MCF 10A (cell line): ENCODE results near the gene GBP6. TPM values are rescaled to one million over a fixed set of nuclear protein-coding genes. Genes with fewer than 3 reads are reported as not detected.
"Not testable (repeated sequence)": the region's sequence is repeated elsewhere in the genome, so short reads cannot be mapped to it uniquely, and the experiment has no call there.

ENCODE experiments used
- BruUV-seq: library from RNA; stranded (reverse); fragments of 400-500 nt; replicated peaks from 2 replicates; lab custom pipeline; 2021; lab: Mats Ljungman, UMichigan
- CTCF ChIA-PET: fragments of 300-600 bp; sonication (Branson Sonifier 250); formaldehyde crosslinking; extraction: SDS; loops from one replicate; lab custom pipeline; 2021; ENCODE audit warnings: antibody characterized with exemption, inconsistent platforms; lab: Yijun Ruan, JAX
- POLR2A ChIA-PET: fragments of 300-600, 350-650 bp; sonication (Branson Sonifier 250); formaldehyde crosslinking; extraction: SDS; loops from one replicate; lab custom pipeline; 2020; ENCODE audit warnings: antibody characterized with exemption, inconsistent platforms; lab: Yijun Ruan, JAX
- DNase-seq: peaks from one replicate; pipeline ENCODE4 v3.0.0-alpha.2; 2018; ENCODE audit not compliant: unreplicated experiment
- H3K27ac Mint-ChIP-seq: one replicate; pipeline ENCODE4 v1.8.0; 2022; ENCODE audit warnings: mild to moderate bottlenecking, low read depth, mixed read lengths; ENCODE audit not compliant: unreplicated experiment
- H3K27me3 Mint-ChIP-seq: one replicate; pipeline ENCODE4 v1.8.0; 2022; ENCODE audit warnings: mixed read lengths; ENCODE audit not compliant: insufficient read depth, unreplicated experiment
- H3K36me3 Mint-ChIP-seq: one replicate; pipeline ENCODE4 v1.8.0; 2022; ENCODE audit warnings: mild to moderate bottlenecking, moderate library complexity, mixed read lengths; ENCODE audit not compliant: insufficient read depth, unreplicated experiment
- H3K4me1 Mint-ChIP-seq: one replicate; pipeline ENCODE4 v1.8.0; 2022; ENCODE audit warnings: mixed read lengths; ENCODE audit not compliant: insufficient read depth, unreplicated experiment
- H3K4me3 Mint-ChIP-seq: one replicate; pipeline ENCODE4 v1.8.0; 2022; ENCODE audit warnings: mild to moderate bottlenecking, moderate library complexity, mixed read lengths; ENCODE audit not compliant: unreplicated experiment
- H3K9me3 Mint-ChIP-seq: one replicate; pipeline ENCODE4 v1.8.0; 2022; ENCODE audit warnings: mixed read lengths; ENCODE audit not compliant: unreplicated experiment
- CTCF ChIP-seq: fragments of 200-600 bp; IDR thresholded peaks from one replicate; pipeline ENCODE4 v1.8.0; 2022; ENCODE audit warnings: antibody characterized with exemption, mild to moderate bottlenecking; ENCODE audit not compliant: unreplicated experiment
- intact Hi-C: fragments of 100-400 bp; cut with micrococcal nuclease; formaldehyde crosslinking; loops from 2 replicates; pipeline ENCODE4 v1.14.1; 2022
- total RNA-seq: library from RNA; stranded (reverse); gene quantifications from 2 replicates; pipeline ENCODE4 v1.2.3, GENCODE V29; 2022

Gene GBP6
- total RNA-seq, 1 experiment from 2014 or later, result not detected

DNA sequence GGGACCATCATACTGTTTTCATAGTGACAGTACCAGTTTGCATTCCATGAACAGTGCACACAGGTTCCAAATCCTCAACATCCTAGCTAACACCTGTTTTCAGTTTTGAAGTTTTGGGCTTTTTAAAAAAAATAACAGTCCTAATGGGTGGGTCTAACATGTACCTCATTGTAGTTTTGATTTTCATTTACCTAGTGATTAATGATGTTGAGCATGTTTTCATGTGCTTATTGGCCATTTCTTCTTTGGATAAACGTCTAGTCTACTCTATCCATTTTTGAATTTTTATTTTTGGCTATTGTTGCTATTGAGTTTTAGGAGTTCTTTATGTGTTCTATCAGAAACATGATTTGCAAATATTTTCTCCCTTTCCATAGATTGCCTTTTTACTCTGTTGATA, 3.4 kb downstream of the GBP6 start:
- no TSS peak for BruUV-seq
- ChIA-PET CTCF (interaction anchor here (1.0 to 2.8 kb wide), 3 partner anchors 9 to 394 kb away, joined by 4 to 11 read pairs (median 5); no protein-coding TSS in a partner anchor), POLR2A (no interaction called here)

DNA sequence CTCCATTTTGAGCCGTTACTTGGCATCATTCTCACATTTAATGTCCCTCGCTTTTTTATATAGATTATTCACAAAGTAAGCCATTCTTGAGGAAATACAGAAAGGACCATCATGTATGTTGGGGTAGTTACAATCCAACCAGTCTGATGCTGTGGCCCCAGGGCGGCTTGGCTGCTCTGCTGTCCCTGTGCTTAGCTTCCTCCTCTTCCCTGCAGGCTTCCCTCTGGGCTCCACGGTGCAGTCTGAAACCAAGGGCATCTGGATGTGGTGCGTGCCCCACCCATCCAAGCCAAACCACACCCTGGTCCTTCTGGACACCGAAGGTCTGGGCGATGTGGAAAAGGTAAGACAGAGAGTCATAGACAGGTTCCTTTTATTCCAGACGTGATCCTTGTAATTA, 5.5 kb downstream of the GBP6 start:
- Mint-ChIP-seq H3K4me3 (no peak overlapping the region), H3K9me3 (no peaks in the 10 kb centered on the region), H3K4me1 (no peaks in the 10 kb centered on the region), H3K27me3 (no peaks in the 10 kb centered on the region), H3K27ac (no peak overlapping the region), H3K36me3 (no peaks in the 10 kb centered on the region)
- DNase-seq, result no peak
- intact Hi-C loops, result no loop called here
- BruUV-seq, result no TSS peak
- POLR2A ChIA-PET, result no interaction called here
- TF ChIP-seq CTCF, result no peak
- CTCF ChIA-PET, result no interaction called here

More for the DNA sequence above, 3.4 kb downstream of the GBP6 start:
- no peaks in the 10 kb centered on the region for H3K27me3 Mint-ChIP-seq
- H3K27ac Mint-ChIP-seq, result no peak overlapping the region
- no peaks in the 10 kb centered on the region for H3K36me3 Mint-ChIP-seq
- H3K4me3 Mint-ChIP-seq, result no peak overlapping the region
- H3K9me3 Mint-ChIP-seq, result no peaks in the 10 kb centered on the region
- intact Hi-C loops, result no loop called here
- DNase-seq, result no peak
- no peak for TF ChIP-seq CTCF
- H3K4me1 Mint-ChIP-seq, result peaks cover 11% of the 10 kb centered on the region

DNA sequence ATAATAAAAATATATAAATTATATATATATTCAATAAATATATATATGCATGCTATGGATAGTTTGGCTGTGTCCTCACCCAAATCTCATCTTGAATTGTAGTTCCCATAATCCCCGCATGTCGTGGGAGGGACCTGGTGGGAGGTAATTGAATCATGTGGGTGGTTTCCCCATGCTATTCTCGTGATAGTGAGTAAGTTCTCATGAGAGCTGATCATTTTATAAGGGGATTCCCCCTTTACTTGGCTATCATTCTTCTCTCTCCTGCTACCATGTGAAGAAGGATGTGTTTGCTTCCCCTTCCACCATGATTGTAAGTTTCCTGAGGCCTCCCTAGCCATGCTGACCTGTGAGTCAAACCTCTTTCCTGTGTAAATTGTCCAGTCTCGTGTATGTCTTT, 10.0 kb downstream of the GBP6 start:
- H3K36me3 Mint-ChIP-seq, H3K27me3 Mint-ChIP-seq, H3K4me3 Mint-ChIP-seq, POLR2A ChIA-PET, BruUV-seq, H3K9me3 Mint-ChIP-seq, H3K4me1 Mint-ChIP-seq, DNase-seq, H3K27ac Mint-ChIP-seq, intact Hi-C loops: not testable (repeated sequence)
- CTCF ChIA-PET, result interaction anchor here (0.5 to 2.0 kb wide), 4 partner anchors 15 to 405 kb away, joined by 3 to 8 read pairs (median 4); no protein-coding TSS in a partner anchor

DNA sequence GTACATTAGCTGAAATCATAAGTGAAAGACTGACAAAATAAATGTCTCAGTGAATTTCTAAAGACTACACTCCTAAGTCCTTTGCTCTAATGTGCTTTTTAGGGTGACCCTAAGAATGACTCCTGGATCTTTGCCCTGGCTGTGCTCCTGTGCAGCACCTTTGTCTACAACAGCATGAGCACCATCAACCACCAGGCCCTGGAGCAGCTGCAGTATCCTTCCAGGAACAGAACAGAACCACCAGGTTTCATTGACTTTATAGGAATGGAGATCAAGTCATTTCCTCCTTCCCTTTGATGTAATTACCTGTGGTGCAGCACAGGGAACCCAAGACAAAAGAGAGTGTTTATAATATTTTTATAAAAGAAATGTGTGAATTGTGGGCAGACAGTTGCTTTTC, 14.1 kb downstream of the GBP6 start:
- POLR2A ChIA-PET, result no interaction called here
- DNase-seq, result no peak
- intact Hi-C loops, result no loop called here
- no peaks in the 10 kb centered on the region for H3K27me3 Mint-ChIP-seq
- no peak for TF ChIP-seq CTCF
- no peak overlapping the region for H3K4me3 Mint-ChIP-seq
- no peaks in the 10 kb centered on the region for H3K36me3 Mint-ChIP-seq
- no peaks in the 10 kb centered on the region for H3K4me1 Mint-ChIP-seq
- no peaks in the 10 kb centered on the region for H3K9me3 Mint-ChIP-seq
- BruUV-seq, result no TSS peak
- no peak overlapping the region for H3K27ac Mint-ChIP-seq
- CTCF ChIA-PET, result no interaction called here

GRCh38 chr1:89381618-89382017, 17.8 kb downstream of the GBP6 start:
- H3K27ac Mint-ChIP-seq, result no peak overlapping the region
- no peak for TF ChIP-seq CTCF
- BruUV-seq, result no TSS peak
- H3K4me3 Mint-ChIP-seq, result no peak overlapping the region
- intact Hi-C loops, result no loop called here
- ChIA-PET POLR2A (no interaction called here), CTCF (interaction anchor here (1.0 kb wide), 1 partner anchor 23 kb away, joined by 3 read pairs; no protein-coding TSS in a partner anchor)
- no peaks in the 10 kb centered on the region for H3K4me1 Mint-ChIP-seq
- H3K27me3 Mint-ChIP-seq, result no peaks in the 10 kb centered on the region
- no peak for DNase-seq
- H3K36me3 Mint-ChIP-seq, result no peaks in the 10 kb centered on the region
- no peaks in the 10 kb centered on the region for H3K9me3 Mint-ChIP-seq
